Coronary artery (tissue), 2 donors: ENCODE measurements around the gene ZNF839.
A peak's percentile ranks its signal among the peaks of the same experiment; 100 is the strongest.
"Not testable (repeated sequence)": the region's sequence is repeated elsewhere in the genome, so short reads cannot be mapped to it uniquely, and the experiment has no call there.

Experiments
- DNase-seq: peaks from one replicate; pipeline ENCODE4 v3.0.0-alpha.2; 2017; ENCODE audit warnings: low spot score
- H3K27ac ChIP-seq, 2 donors: fragments of 200-600 bp; sonication (generic); one replicate each; pipeline ENCODE4 v1.5.1; 2016 to 2019
- H3K4me3 ChIP-seq: fragments of 200-600 bp; sonication (generic); 2 replicates; pipeline ENCODE4 v1.5.1; 2016; ENCODE audit warnings: mild to moderate bottlenecking, moderate library complexity
- TF ChIP-seq, protein P1 (sequence below): fragments of 200-600 bp; sonication (generic); IDR thresholded peaks from one replicate; pipeline ENCODE4 v1.5.1; 2019; ENCODE audit warnings: antibody characterized with exemption

The ZNF839 gene

DNA sequence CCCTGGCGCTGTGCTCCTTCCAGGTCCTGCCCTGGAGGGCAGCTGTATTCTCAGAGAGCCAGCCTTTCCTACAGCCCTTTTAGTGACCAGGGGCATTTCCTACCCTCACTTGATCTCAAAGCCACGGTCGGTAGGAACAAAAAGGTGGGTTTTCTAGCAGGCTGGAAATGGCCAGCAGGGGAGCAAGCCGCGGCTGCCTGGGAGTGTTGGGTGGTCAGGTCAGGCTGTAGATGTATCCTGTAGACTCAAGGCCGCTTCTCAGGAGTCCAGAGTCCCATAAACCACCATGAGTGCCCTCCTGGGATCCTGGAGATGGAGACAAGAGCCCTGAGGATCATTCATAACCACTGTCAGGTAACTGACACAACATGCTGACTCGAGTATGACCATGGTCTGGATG lies 24.5 kb downstream of the ZNF839 start:
- Histone ChIP-seq H3K27ac (no peak overlapping the region), H3K4me3 (no peak overlapping the region)
- DNase-seq = no peak
- TF ChIP-seq, protein P1, sequence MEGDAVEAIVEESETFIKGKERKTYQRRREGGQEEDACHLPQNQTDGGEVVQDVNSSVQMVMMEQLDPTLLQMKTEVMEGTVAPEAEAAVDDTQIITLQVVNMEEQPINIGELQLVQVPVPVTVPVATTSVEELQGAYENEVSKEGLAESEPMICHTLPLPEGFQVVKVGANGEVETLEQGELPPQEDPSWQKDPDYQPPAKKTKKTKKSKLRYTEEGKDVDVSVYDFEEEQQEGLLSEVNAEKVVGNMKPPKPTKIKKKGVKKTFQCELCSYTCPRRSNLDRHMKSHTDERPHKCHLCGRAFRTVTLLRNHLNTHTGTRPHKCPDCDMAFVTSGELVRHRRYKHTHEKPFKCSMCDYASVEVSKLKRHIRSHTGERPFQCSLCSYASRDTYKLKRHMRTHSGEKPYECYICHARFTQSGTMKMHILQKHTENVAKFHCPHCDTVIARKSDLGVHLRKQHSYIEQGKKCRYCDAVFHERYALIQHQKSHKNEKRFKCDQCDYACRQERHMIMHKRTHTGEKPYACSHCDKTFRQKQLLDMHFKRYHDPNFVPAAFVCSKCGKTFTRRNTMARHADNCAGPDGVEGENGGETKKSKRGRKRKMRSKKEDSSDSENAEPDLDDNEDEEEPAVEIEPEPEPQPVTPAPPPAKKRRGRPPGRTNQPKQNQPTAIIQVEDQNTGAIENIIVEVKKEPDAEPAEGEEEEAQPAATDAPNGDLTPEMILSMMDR = no peak

DNA sequence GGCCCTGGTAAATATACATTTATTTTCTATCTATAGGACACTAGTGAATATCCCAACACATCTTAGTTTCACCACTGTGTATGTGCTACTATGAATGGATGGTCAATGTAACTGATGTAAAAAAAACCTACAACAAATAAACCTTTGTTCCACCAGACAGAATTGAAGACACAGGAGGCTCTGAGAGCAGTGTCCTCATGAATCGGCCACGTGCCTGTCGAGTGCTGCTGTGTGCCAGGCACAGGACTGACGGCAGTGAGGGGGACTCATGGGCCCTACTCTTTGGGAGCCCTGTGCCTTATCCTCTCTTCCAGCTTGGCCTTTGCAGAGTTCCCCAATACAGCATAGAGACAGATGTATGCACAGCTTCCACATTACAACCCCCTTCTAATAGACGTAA lies 24.9 kb downstream of the ZNF839 start:
- no peak for DNase-seq
- TF ChIP-seq, protein P1 = no peak
- Histone ChIP-seq H3K27ac (no peak overlapping the region), H3K4me3 (no peak overlapping the region)

DNA sequence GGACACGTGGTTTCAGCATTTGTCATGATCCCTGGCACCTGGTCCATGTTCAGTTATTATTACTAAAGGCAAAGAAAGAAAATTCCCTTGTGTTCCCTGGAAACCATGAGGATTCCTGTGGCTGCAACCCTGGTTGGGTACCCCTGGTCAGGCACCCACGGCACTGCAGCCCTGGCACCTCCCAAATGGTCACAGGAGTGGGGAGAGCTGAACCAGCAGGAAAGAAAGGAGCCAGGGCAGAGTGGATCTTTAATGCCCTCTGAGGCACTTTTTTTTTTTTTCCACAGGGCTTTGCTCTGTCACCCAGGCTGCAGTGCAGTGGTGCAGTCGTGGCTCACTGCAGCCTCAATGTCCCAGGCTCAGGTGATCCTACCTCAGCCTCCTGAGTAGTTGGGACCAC lies 25.7 kb downstream of the ZNF839 start:
- no peak for DNase-seq
- TF ChIP-seq, protein P1 = no peak
- H3K27ac ChIP-seq = no peak overlapping the region
- H3K4me3 ChIP-seq = no peak overlapping the region

DNA sequence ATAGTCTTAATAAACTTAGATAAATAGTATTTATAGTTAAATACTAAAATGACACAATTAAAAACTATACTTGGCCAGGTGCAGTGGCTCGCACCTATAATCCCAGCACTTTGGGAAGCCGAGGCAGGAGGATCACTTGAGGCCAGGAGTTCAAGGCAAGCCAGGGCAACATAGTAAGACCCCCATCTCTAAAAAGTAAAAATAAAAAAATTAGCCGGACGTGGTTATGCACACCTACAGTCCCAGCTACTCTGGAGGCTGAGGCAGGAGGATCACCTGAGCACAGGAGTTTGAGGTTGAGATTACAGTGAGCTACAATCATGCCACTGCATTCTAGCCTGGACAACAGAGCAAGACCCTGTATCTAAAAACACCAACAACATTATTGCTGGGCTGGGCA lies 27.1 kb downstream of the ZNF839 start:
- Histone ChIP-seq H3K4me3 (no peak overlapping the region), H3K27ac (no peak overlapping the region)
- TF ChIP-seq, protein P1 = no peak
- no peak for DNase-seq

DNA sequence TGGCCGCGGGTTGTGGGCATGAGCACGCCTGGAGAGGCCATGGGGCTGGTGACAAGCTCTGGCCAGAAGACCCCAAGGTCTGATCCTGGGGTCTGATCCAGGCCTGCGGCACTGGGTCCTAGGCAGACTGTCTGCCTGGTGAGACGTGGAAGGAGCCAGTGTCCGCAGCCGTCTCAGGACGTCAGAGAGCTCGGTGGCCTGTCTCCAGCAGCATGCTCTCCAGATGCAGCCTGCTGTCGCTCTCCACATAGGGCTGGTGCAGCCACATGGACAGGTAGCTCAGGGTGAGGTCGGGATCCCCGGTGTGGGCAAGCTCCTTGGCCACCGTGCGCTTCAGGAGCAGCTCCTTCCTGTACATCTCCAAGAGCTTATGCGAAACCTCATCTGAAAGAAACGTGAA lies 28.8 kb downstream of the ZNF839 start:
- H3K4me3 ChIP-seq = no peak overlapping the region
- H3K27ac ChIP-seq = no peak overlapping the region
- TF ChIP-seq, protein P1 = no peak
- no peak for DNase-seq

DNA sequence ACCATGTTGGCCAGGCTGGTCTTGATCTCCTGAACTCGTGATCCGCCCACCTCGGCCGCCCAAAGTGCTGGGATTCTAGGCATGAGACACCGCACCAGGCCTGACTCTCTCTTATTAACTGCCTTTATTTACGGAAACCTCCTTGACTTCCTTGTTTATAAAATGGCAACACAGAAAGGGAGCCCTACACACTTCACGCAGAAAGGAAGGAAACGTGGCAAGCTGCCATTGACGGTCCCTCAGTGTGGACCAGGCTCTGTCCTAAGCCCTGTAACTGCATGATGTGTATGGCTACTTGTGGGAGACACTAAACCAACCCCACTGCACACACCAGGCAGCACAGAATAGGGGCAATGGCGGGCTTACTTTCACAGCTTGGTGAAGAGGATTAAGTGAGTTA lies 31.5 kb downstream of the ZNF839 start:
- no peak for DNase-seq
- Histone ChIP-seq H3K27ac (peak overlapping the region in 1 of 2 donors; percentile 41), H3K4me3 (no peak overlapping the region)
- TF ChIP-seq, protein P1 = no peak

DNA sequence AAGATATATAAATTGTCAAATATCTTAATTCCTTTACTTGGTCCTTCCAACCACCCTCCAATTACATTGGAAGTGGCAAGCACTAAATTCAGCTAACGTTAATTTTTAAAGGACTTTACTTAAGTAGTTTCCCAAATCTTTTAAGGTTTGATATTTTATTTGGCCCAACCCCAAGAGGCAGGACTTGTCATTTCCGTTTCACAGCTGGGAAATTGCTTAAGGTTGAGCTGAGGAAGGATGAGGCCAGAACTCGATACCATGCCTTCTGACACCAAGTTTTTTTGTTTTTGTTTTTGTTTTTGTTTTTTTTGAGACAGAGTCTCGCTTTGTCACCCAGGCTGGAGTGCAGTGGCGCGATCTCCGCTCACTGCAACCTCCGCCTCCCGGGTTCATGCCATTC lies 32.0 kb downstream of the ZNF839 start:
- H3K4me3 ChIP-seq, DNase-seq, H3K27ac ChIP-seq: not testable (repeated sequence)

DNA sequence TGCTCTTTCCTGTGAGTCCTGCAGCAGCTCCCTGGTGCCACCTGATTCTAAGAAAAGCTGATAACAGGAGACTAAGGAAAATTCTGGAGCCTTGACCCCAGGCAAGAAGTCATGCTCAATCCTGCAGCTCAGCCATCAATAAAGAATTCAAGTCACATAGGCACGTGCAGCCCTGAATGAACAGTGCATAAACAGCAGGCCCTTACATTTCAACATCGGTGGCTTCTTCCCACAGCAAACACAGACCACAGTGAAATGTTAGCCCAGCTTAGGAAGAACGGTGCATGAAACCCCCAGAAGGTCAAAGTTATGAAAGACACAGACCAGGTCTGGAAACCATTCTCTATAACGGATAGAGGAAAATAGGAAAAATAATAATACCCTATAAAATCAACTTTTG lies 32.7 kb downstream of the ZNF839 start:
- TF ChIP-seq, protein P1 = no peak
- DNase-seq = no peak
- Histone ChIP-seq H3K4me3 (no peak overlapping the region), H3K27ac (no peak overlapping the region)
